ENCODE data around the gene SCG5.

GRCh38 chr15:32667321-32667720, 25.8 kb downstream of the SCG5 start:
- no peak for TF ChIP-seq ZNF274 (IDR thresholded peaks at IDR 0.05; ENCODE audit: insufficient read depth, insufficient read length)
- TF ChIP-seq BACH1 (IDR thresholded peaks at IDR 0.05; ENCODE audit: borderline replicate concordance) = no peak
- TF ChIP-seq BHLHE40 (IDR thresholded peaks at IDR 0.05; ENCODE audit: borderline replicate concordance in 1 of 2, low read depth in 2 of 2, low read length in 1 of 2) = no peak
- TF ChIP-seq FOS (IDR thresholded peaks at IDR 0.05; ENCODE audit: borderline replicate concordance, extremely low read depth, insufficient read length) = no peak
- no peak for TF ChIP-seq CTCF (IDR thresholded peaks at IDR 0.05 in 2 of 3, conservative IDR thresholded peaks at IDR 0.05 in 1 of 3; ENCODE audit: control insufficient read depth in 2 of 3, extremely low read depth in 1 of 3, insufficient read depth in 1 of 3, low read depth in 3 of 3, low read length in 3 of 3)
- no peak for TF ChIP-seq ZNF24 (IDR thresholded peaks at IDR 0.05)
- TF ChIP-seq BRCA1 (IDR thresholded peaks at IDR 0.05; ENCODE audit: low read depth, low read length) = no peak
- no peak for TF ChIP-seq POLR2A (IDR thresholded peaks at IDR 0.05; ENCODE audit: low read depth, low read length)
- TF ChIP-seq KDM1A (IDR thresholded peaks at IDR 0.05; ENCODE audit: borderline replicate concordance) = no peak
- TF ChIP-seq SUPT20H (IDR thresholded peaks at IDR 0.05; ENCODE audit: borderline replicate concordance, control insufficient read depth, low read depth, low read length) = no peak
- no peak for TF ChIP-seq SREBF2 (IDR thresholded peaks at IDR 0.05; ENCODE audit: low read length)
- TF ChIP-seq SMC3 (IDR thresholded peaks at IDR 0.05; ENCODE audit: borderline replicate concordance, low read length) = no peak
- no peak for TF ChIP-seq CEBPB (IDR thresholded peaks at IDR 0.05; ENCODE audit: borderline replicate concordance in 1 of 2, low read depth in 2 of 2, low read length in 2 of 2)
- no peak for TF ChIP-seq GATAD2B (conservative IDR thresholded peaks at IDR 0.05; ENCODE audit: low read depth)
